Stimulated activated CD4-positive, alpha-beta T cell treated with anti-CD3 and anti-CD28 coated beads, TNF-alpha, amount 100 ng/mL, for 48 hours (primary cell): ENCODE results near the gene CCNDBP1.
A peak's percentile ranks its signal among the peaks of the same experiment; 100 is the strongest.
"Not testable (repeated sequence)": the region's sequence is repeated elsewhere in the genome, so short reads cannot be mapped to it uniquely, and the experiment has no call there.

Source experiments
- DNase-seq, 3 donors: peaks; one replicate each; pipeline ENCODE4 v3.0.0-alpha.2; 2020; ENCODE audit warnings: low read depth in 3 of 3

Gene CCNDBP1

GRCh38 chr15:43193710-43194109 lies 8.5 kb downstream of the CCNDBP1 start:
- no peak for DNase-seq

GRCh38 chr15:43194795-43195194 lies 9.6 kb downstream of the CCNDBP1 start:
- no peak for DNase-seq

- no peak for DNase-seq
Measured at GRCh38 chr15:43196760-43197548, 11.8 kb downstream of the CCNDBP1 start.

DNA sequence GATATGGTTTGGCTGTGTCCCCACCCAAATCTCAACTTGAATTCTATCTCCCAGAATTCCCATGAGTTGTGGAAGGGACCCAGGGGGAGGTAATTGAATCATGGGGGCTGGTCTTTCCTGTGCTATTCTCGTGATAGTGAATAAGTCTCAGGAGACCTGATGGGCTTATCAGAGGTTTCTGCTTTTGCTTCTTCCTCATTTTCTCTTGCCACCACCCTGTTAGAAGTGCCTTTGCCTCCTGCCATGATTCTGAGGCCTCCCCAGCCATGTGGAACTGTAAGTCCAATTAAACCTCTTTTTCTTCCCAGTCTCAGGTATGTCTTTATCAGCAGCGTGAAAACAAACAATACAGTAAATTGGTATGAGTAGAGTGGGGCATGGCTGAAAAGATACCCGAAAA lies 12.6 kb downstream of the CCNDBP1 start:
- DNase-seq = not testable (repeated sequence)

DNA sequence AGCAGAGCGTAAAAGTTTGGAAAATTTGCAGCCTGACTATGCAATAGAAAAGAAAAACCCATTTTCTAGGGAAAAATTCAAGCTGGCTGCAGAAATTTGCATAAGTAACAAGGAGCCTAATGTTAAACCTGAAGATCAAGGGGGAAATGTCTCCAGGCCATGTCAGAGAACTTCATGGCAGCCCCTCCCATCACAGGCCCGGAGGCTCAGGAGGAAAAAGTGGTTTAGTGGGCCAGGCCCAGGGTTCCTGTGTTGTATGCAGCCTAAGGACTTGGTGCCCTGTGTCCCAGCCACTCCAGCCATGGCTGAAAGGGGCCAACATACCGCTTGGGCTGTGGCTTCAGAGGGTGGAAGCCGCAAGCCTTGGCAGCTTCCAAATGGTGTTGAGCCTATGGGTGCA lies 13.4 kb downstream of the CCNDBP1 start:
- DNase-seq = not testable (repeated sequence)

DNA sequence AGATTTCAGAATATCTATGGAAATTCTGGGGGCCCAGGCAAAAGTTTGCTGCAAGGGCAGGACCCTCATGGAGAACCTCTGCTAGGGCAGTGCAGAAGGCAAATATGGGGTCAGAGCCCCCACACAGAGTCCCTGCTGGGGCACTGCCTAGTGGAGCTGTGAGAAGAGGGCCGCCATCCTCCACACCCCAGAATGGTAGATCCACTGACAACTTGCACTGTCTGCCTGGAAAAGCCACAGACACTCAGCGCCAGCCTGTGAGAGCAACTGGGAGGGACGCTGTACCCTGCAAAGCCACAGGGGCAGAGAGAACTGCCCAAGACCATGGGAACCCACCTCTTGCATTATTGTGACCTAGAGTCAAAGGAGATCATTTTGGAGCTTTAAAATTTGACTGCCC lies 13.8 kb downstream of the CCNDBP1 start:
- no peak for DNase-seq

- no peak for DNase-seq
Measured at GRCh38 chr15:43199945-43200488, 14.8 kb downstream of the CCNDBP1 start.

- peak in 2 of 3 donors; percentile 13 to 39 for DNase-seq
Measured at GRCh38 chr15:43204016-43204901, 19.1 kb downstream of the CCNDBP1 start.

GRCh38 chr15:43206054-43206453 lies 20.9 kb downstream of the CCNDBP1 start:
- DNase-seq = no peak

- DNase-seq = no peak
Measured at GRCh38 chr15:43207024-43207423, 21.8 kb downstream of the CCNDBP1 start.

DNA sequence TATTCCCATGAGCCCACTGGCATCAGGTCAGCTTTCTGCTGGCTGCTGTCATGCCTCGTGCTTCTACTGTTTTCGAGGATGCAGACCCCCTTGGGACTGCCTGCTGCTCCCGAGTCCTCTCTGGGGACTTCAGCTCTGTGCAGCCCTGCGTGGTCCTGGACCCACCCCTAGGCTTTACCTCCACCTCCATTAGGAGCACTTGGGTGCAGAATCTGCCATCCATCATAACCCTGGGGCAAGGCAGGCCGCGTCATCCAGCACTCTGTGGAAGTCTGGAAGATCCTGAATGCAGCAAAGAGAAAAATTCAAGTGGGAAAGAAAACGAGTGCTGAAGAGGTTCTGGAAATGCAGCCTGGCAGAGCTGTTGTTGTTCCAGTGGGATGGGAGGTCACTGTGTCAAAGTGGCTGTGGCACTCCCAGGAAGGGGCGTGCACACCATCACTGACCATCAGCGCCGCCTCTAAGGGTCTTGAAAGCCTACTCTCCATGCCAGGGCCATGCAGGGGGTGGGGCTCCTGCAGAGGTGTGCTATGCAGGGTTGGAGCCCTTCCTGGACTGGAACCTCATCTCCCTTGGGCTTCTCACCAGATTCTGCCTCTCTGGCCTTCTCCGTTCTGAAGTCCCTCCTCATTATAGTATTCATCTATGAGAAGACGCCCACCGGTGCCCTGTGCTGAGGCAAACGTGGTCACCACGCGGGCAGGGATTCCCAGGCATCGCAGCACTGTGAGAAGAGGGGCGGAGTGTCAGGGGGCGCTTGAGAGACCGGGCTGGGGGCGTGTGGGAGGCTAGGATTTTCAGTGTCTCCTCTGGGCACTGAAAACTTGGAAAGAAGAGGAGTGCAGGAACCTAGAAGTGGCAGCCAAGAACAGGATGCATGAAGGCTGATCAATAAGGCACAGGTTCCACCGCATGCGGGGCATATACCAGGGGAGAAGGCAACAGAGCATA lies 23.1 kb downstream of the CCNDBP1 start:
- no peak for DNase-seq

DNA sequence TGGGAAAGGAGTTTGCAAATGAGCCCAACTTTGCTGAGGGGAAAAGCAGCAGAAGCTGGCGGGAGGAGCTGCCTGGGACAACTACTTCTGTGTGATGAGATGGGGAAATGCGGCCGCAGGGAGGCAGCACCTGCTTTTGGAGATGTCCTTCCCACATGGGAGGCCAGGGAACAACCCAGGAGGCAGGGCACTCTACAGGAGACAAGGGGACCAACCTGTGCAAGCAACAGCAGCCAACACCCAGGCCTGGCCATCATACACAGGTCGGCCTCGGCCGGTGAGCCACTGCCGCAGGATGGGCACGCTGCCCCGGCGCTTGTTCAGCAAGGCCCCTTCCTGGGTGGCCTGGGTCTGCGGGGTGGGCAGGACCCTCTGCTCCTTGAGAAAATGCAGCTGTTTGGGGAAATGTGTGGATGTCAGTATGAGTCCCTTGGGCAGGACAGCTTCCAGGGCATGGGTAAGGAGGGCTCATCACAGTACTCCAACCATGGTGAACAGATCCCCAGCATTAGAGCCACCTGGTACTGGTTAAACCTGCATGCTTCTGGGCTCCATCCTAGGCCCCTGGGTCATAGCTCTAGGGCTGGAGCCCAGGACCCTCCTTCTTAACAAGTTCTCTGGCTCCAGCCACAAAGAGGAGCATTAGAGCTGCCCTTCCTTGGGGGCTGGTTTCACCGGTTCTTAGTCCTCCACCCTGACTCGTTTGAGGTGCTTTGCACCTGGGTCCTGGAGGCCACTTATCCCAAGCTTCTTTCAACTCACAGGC lies 24.0 kb downstream of the CCNDBP1 start:
- DNase-seq = no peak

DNA sequence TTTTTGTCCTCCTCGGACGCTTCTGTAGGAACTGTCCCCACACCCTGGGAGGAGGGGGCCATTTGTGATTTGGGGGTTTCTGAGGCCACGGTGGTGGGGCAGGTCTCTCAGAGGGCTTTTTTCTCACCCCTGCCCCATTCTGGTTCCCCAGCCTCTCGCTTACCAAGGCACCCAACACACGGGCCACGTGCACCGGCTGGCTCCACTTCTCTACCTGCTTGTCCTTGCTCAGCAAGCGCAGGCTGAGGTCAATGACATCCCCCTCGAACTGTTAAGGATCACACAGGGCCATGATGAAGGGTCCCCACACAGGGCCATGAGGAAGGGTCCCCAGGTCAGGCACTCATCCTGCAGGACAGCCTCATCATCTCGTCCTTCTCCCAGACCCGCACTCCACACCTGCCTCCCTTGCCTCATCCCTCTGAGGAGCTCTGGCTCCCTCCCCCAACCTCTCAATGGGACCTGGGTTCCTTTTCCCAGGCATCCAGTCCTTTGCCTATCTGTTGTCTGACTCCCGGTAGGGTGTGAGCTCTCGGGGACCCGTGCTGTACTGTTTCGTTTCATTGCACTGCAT lies 25.1 kb downstream of the CCNDBP1 start:
- no peak for DNase-seq

DNA sequence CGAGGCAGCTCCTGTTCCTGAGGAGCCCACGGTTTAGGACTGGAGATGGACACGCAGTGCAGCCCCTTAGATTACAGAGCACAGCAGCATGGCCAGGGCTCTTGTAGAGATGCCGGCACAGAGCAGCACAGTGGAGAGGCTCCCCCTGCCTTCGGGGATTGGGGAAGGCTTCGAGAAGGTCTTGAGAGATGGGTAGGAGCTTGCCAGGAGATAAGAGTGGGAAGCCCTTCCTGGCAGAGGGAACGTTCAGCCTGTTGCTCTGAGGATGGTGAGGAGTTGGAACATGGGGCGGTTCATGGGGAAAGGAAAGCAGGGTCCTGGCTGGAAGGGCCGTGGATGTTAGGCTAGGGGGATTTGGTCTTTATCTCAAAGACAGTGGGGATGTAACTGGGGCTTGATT lies 25.6 kb downstream of the CCNDBP1 start:
- DNase-seq = no peak

DNA sequence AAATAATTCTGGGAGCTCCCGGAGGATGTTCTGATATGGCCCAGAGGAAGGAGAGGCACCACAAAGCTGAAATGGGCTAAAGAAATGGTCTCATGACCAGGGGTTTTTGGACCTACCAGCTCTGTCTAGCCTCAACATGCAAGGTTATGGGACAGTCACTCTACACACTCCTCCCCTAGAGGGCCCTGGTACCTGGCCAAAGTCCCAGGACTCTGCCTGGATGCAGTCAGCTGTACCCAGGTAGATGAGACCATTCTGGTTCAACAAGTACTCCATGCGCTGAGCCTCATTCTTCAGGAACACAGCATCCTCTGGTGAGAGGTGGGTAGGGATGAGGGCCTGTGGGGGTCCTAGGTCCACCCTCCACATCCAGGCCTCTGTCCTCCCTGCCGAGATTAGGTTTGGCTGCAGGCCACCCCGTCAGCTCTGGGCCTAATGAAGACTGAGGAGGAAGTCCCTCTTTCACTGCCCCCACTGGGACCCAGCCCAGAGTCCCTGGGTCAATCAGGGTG lies 26.1 kb downstream of the CCNDBP1 start:
- no peak for DNase-seq

DNA sequence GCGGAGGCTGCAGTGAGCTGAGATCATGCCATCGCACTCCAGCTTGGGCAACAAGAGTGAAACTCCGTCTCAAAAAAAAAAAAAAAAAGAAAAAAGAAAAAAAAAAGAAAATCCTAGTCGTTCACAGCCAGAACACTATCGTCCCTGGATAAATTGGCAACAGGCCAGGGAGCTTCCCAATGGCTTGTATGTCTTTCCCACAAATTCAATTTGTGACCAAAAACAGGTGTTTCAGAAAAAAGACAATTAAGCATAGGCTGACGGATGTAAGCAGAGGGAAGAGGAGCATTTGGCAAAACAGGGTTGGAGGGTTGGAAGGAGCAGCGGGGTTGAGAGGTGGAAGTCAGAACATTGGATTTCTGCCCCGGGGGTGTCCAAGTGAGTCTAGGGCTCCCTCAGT lies 27.1 kb downstream of the CCNDBP1 start:
- no peak for DNase-seq

- no peak for DNase-seq
Measured at GRCh38 chr15:43212951-43213350, 27.7 kb downstream of the CCNDBP1 start.

DNA sequence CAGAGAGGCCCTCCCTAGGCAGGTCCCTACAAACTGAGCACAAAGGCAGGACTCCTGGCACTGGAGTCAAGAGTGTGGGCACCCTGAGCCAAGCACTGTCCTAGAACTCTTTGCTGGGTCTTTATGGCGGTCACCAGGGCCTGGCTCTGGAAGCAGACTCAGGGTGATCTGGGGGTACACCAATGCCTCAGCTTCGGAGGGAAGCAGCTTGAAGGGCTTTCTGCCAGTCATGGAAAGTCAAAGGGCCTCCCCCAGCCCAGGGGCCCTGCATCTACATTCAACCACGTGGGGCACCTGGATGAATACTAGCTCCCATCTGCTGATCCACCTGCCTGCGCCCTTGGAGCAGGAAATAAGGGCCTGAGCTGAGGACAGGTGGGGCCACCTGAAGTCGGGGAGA lies 28.3 kb downstream of the CCNDBP1 start:
- no peak for DNase-seq

- no peak for DNase-seq
Measured at GRCh38 chr15:43214169-43214568, 29.0 kb downstream of the CCNDBP1 start.
